Spinal cord (tissue), 10 donors: ENCODE data around the gene MMP7. TPM values are rescaled to one million over a fixed set of nuclear protein-coding genes. Genes with fewer than 3 reads are reported as not detected.

Experiments
- DNase-seq, 6 donors: peaks; one replicate each; pipeline versions ENCODE4 v3.0.0 to v3.0.0-alpha.2; 2013 to 2015; ENCODE audit warnings: low spot score in 6 of 6, low read depth in 4 of 6
- H3K27ac ChIP-seq: one replicate; pipeline ENCODE4 v1.5.1; 2013; ENCODE audit warnings: low read depth, low read length, control low read depth
- H3K27me3 ChIP-seq: one replicate; pipeline ENCODE4 v1.6.1; 2013; ENCODE audit warnings: low read length; ENCODE audit not compliant: control insufficient read depth, insufficient read depth
- H3K36me3 ChIP-seq: one replicate; pipeline ENCODE4 v1.6.1; 2013; ENCODE audit warnings: low read length; ENCODE audit not compliant: control insufficient read depth, insufficient read depth
- H3K4me1 ChIP-seq: one replicate; pipeline ENCODE4 v1.6.1; 2013; ENCODE audit warnings: low read length; ENCODE audit not compliant: control insufficient read depth, insufficient read depth
- H3K4me3 ChIP-seq: one replicate; pipeline ENCODE4 v1.5.1; 2013; ENCODE audit warnings: low read depth, low read length, control low read depth
- H3K9me3 ChIP-seq: one replicate; pipeline ENCODE4 v1.6.1; 2013; ENCODE audit warnings: low read length; ENCODE audit not compliant: control insufficient read depth, insufficient read depth
- WGBS: methylation state at CpG from one replicate; pipeline ENCODE4 v1.1.5; 2013; ENCODE audit warnings: missing lambda C conversion rate; ENCODE audit not compliant: insufficient coverage; 5-methylcytosine and 5-hydroxymethylcytosine counted together
- polyA plus RNA-seq, 2 donors: library from polyadenylated mRNA; unstranded; fragments of 120-200 nt; gene quantifications; one replicate each; pipeline ENCODE4 v1.2.1, GENCODE V29; 2013; ENCODE audit not compliant: insufficient read length in 2 of 2
- total RNA-seq, 2 donors: library from RNA; depleted of rRNA in 1 of 2; stranded (reverse); fragments of 120-200 nt in 1 of 2; fragments of >200 nt in 1 of 2; gene quantifications; one replicate each; pipeline versions ENCODE4 v1.2.3 to v1.2.4, GENCODE V29; 2013 to 2014
- donor health status: healthy.

MMP7 gene
- total and polyA plus RNA-seq, 4 donors, result 0.18 to 0.20 TPM; not detected in 2

- no peaks in the 10 kb centered on the region for H3K9me3 ChIP-seq
- H3K36me3 ChIP-seq, result no peaks in the 10 kb centered on the region
- DNase-seq, result no peak
- H3K27ac ChIP-seq, result no peak overlapping the region
- H3K27me3 ChIP-seq, result no peaks in the 10 kb centered on the region
- WGBS, result no CpG with 5 or more reads among the region's 2 CpGs
- H3K4me1 ChIP-seq, result no peaks in the 10 kb centered on the region
- no peak overlapping the region for H3K4me3 ChIP-seq
Observed at GRCh38 chr11:102500829-102501228, 29.7 kb downstream of the MMP7 start.

GRCh38 chr11:102499931-102500330 lies 30.6 kb downstream of the MMP7 start:
- H3K4me1 ChIP-seq, result peaks cover 3% of the 10 kb centered on the region
- H3K9me3 ChIP-seq, result no peaks in the 10 kb centered on the region
- no peak overlapping the region for H3K27ac ChIP-seq
- WGBS, result no CpG with 5 or more reads among the region's 2 CpGs
- H3K36me3 ChIP-seq, result no peaks in the 10 kb centered on the region
- DNase-seq, result no peak
- peaks cover 3% of the 10 kb centered on the region for H3K27me3 ChIP-seq
- no peak overlapping the region for H3K4me3 ChIP-seq

- DNase-seq, result no peak
- Histone ChIP-seq H3K9me3 (no peaks in the 10 kb centered on the region), H3K27ac (no peak overlapping the region), H3K36me3 (no peaks in the 10 kb centered on the region), H3K4me3 (no peak overlapping the region), H3K4me1 (peaks cover 3% of the 10 kb centered on the region), H3K27me3 (peaks cover 3% of the 10 kb centered on the region)
- no CpG with 5 or more reads among the region's 3 CpGs for WGBS
Observed at GRCh38 chr11:102499151-102499550, 31.4 kb downstream of the MMP7 start.

- no peak overlapping the region for H3K4me3 ChIP-seq
- H3K4me1 ChIP-seq, result peaks cover 3% of the 10 kb centered on the region
- WGBS, result no CpG with 5 or more reads among the region's 4 CpGs
- no peak for DNase-seq
- H3K27ac ChIP-seq, result no peak overlapping the region
- H3K27me3 ChIP-seq, result peaks cover 3% of the 10 kb centered on the region
- H3K36me3 ChIP-seq, result no peaks in the 10 kb centered on the region
- H3K9me3 ChIP-seq, result no peaks in the 10 kb centered on the region
Observed at GRCh38 chr11:102497061-102497460, 33.5 kb downstream of the MMP7 start.

GRCh38 chr11:102495161-102496042 lies 35.1 kb downstream of the MMP7 start:
- Histone ChIP-seq H3K9me3 (no peaks in the 10 kb centered on the region), H3K36me3 (no peaks in the 10 kb centered on the region), H3K27me3 (peaks cover 3% of the 10 kb centered on the region), H3K27ac (no peak overlapping the region), H3K4me1 (peaks cover 3% of the 10 kb centered on the region), H3K4me3 (no peak overlapping the region)
- WGBS, result 25% methylated on average over 6 of the region's 12 CpGs
- peak; percentile 52 to 94 (median 68) for DNase-seq

GRCh38 chr11:102494216-102494615 lies 36.3 kb downstream of the MMP7 start:
- WGBS, result no CpG with 5 or more reads among the region's 6 CpGs
- Histone ChIP-seq H3K9me3 (no peaks in the 10 kb centered on the region), H3K36me3 (no peaks in the 10 kb centered on the region), H3K27me3 (peaks cover 3% of the 10 kb centered on the region), H3K4me1 (peaks cover 3% of the 10 kb centered on the region), H3K4me3 (no peak overlapping the region), H3K27ac (no peak overlapping the region)
- DNase-seq, result no peak

GRCh38 chr11:102493524-102493923 lies 37.0 kb downstream of the MMP7 start:
- H3K4me3 ChIP-seq, result no peak overlapping the region
- WGBS, result no CpG with 5 or more reads among the region's 5 CpGs
- peaks cover 3% of the 10 kb centered on the region for H3K4me1 ChIP-seq
- H3K27me3 ChIP-seq, result peaks cover 3% of the 10 kb centered on the region
- DNase-seq, result no peak
- no peaks in the 10 kb centered on the region for H3K36me3 ChIP-seq
- no peaks in the 10 kb centered on the region for H3K9me3 ChIP-seq
- H3K27ac ChIP-seq, result no peak overlapping the region

- H3K27me3 ChIP-seq, result peaks cover 3% of the 10 kb centered on the region
- H3K27ac ChIP-seq, result no peak overlapping the region
- WGBS, result 80% methylated on average over 1 of the region's 2 CpGs
- no peak for DNase-seq
- H3K9me3 ChIP-seq, result no peaks in the 10 kb centered on the region
- no peak overlapping the region for H3K4me3 ChIP-seq
- H3K4me1 ChIP-seq, result peaks cover 3% of the 10 kb centered on the region
- H3K36me3 ChIP-seq, result no peaks in the 10 kb centered on the region
Observed at GRCh38 chr11:102491969-102492368, 38.6 kb downstream of the MMP7 start.

GRCh38 chr11:102489186-102490145 lies 41.1 kb downstream of the MMP7 start:
- Histone ChIP-seq H3K9me3 (no peaks in the 10 kb centered on the region), H3K4me1 (no peaks in the 10 kb centered on the region), H3K27ac (no peak overlapping the region), H3K27me3 (no peaks in the 10 kb centered on the region), H3K36me3 (no peaks in the 10 kb centered on the region), H3K4me3 (no peak overlapping the region)
- 80% methylated on average over 1 of the region's 5 CpGs for WGBS
- DNase-seq, result no peak
